ENCODE data around the gene C6orf89. TPM values are rescaled to one million over a fixed set of nuclear protein-coding genes. Genes with fewer than 3 reads are reported as not detected.

The C6orf89 gene
- total and polyA plus RNA-seq, 2 of the 8 experiments (the other 6 are each of a cell fraction or from before 2014, with no cell fraction given): 4.6 to 12.3 TPM

- ChIA-PET CTCF (ENCODE audit: partially characterized antibody) (interaction anchor here (0.6 to 12.6 kb wide), 7 partner anchors 11 to 882 kb away, joined by 3 to 99 read pairs (median 3); no protein-coding TSS in a partner anchor), POLR2A (ENCODE audit: partially characterized antibody) (interaction anchor here (1.4 to 1.5 kb wide), 2 partner anchors 11 to 14 kb away, joined by 5 to 6 read pairs; partner anchors contain the start of gene PPIL1)
- no peak overlapping the region for H3K9ac ChIP-seq (replicated peaks in 1 of 4; ENCODE audit: extremely low read depth in 1 of 4, low read depth in 3 of 4, low read length in 3 of 4)
- H2AK5ac ChIP-seq (ENCODE audit: low read depth, low read length): no peak overlapping the region
- H3K23me2 ChIP-seq (ENCODE audit: low read depth, low read length): no peaks in the 10 kb centered on the region; the same call in 1 of the 2 replicates
- H3K79me1 ChIP-seq (ENCODE audit: low read depth, low read length): peaks cover 24% of the 10 kb centered on the region
- WGBS, 2 experiments (ENCODE audit: extremely low coverage in 1 of 2, insufficient coverage in 1 of 2, insufficient read length in 1 of 2, insufficient replicate concordance in 2 of 2, low coverage in 1 of 2, low lambda C conversion rate in 2 of 2, missing lambda C conversion rate in 1 of 2): 91% methylated on average over 7 of the region's 7 CpGs; no CpG with 5 or more reads in 1 of the 2 experiments
- H3K27ac ChIP-seq (ENCODE audit: low read depth, low read length): no peak overlapping the region
- H2BK15ac ChIP-seq (ENCODE audit: low read length): no peak overlapping the region
- DNase-seq (ENCODE audit: low read depth in 1 of 2, low spot score in 2 of 2) (no peak), FAIRE-seq (no peak)
- no peak overlapping the region for H4K5ac ChIP-seq (ENCODE audit: insufficient read length, low read depth, low read length)
- H2BK20ac ChIP-seq (ENCODE audit: low read length): peak overlapping the region; percentile 80; the same call in 1 of the 2 replicates
- H3K79me2 ChIP-seq (ENCODE audit: control insufficient read depth in 1 of 2, insufficient read depth in 2 of 2, low read length in 2 of 2): peaks cover 3 to 61% of the 10 kb centered on the region in 2 experiments
- H3K4me1 ChIP-seq (replicated peaks in 1 of 4; ENCODE audit: control insufficient read depth in 3 of 4, insufficient read depth in 4 of 4, low read length in 3 of 4): peaks cover 2 to 11% (median 3%) of the 10 kb centered on the region in 4 experiments; a peak in 5 of 7 replicates
- no peak overlapping the region for H2BK12ac ChIP-seq (ENCODE audit: low read depth, low read length)
- TF ChIP-seq SRF (IDR thresholded peaks at IDR 0.05; ENCODE audit: low read depth, low read length): no peak
- no peak for TF ChIP-seq YY1 (IDR thresholded peaks at IDR 0.05; ENCODE audit: low read depth, low read length)
- H3K14ac ChIP-seq (ENCODE audit: insufficient read length): no peak overlapping the region
- no peak overlapping the region for H3K4me3 ChIP-seq (ENCODE audit: extremely low read depth in 1 of 4, insufficient read depth in 2 of 4, low read depth in 3 of 4, low read length in 4 of 4)
- peaks cover 8 to 34% (median 22%) of the 10 kb centered on the region in 4 experiments; a peak in 7 of 8 replicates for H3K36me3 ChIP-seq (ENCODE audit: control insufficient read depth in 2 of 4, insufficient read depth in 4 of 4, low read length in 3 of 4)
- H3K27me3 ChIP-seq (replicated peaks in 1 of 4; ENCODE audit: control insufficient read depth in 3 of 4, extremely low read depth in 1 of 4, insufficient read depth in 3 of 4, low read length in 3 of 4): no peaks in the 10 kb centered on the region
- H4K20me1 ChIP-seq (replicated peaks in 1 of 2; ENCODE audit: control insufficient read depth in 1 of 2, insufficient read depth in 2 of 2, low read length in 2 of 2): peaks cover 5 to 10% of the 10 kb centered on the region in 2 experiments
- H3K23ac ChIP-seq (ENCODE audit: insufficient read length): no peak overlapping the region
- peak overlapping the region; percentile 78; the same call in 1 of the 2 replicates for H2BK5ac ChIP-seq (ENCODE audit: low read depth, low read length)
- H3K4ac ChIP-seq (replicated peaks; ENCODE audit: insufficient read length, low read depth, low read length): no peak overlapping the region
- no peak overlapping the region for H4K8ac ChIP-seq (ENCODE audit: extremely low read depth, insufficient read depth, low read length)
- no peak overlapping the region for H2AFZ ChIP-seq (ENCODE audit: low read length)
- no peak overlapping the region for H3K4me2 ChIP-seq (ENCODE audit: insufficient read depth in 1 of 2, low read depth in 2 of 2, low read length in 2 of 2)
- peaks cover 0 to 3% of the 10 kb centered on the region in 2 experiments; a peak in 2 of 4 replicates for H3K9me3 ChIP-seq (ENCODE audit: insufficient read depth in 2 of 2, low read depth in 1 of 2, low read length in 1 of 2)
- H4K91ac ChIP-seq (replicated peaks; ENCODE audit: insufficient read length, low read length): peak overlapping the region; percentile 62
- no peak overlapping the region for H3K56ac ChIP-seq (replicated peaks; ENCODE audit: insufficient read length, low read depth, low read length)
- no peak overlapping the region for H2BK120ac ChIP-seq (replicated peaks; ENCODE audit: low read depth, low read length)
- no peak overlapping the region for H3K18ac ChIP-seq (ENCODE audit: extremely low read depth, low read length)
Observed at GRCh38 chr6:36860126-36860525, 25.6 kb upstream of the C6orf89 start.
